SKM-1 (cell line): ENCODE data around the gene TRIM6.
A peak's percentile ranks its signal among the peaks of the same experiment; 100 is the strongest.
"Not testable (repeated sequence)": the region's sequence is repeated elsewhere in the genome, so short reads cannot be mapped to it uniquely, and the experiment has no call there.

ENCODE experiments used
- DNase-seq: peaks from one replicate; lab custom pipeline; 2025; ENCODE audit not compliant: unreplicated experiment; lab: John Stamatoyannopoulos, UW

Gene TRIM6

DNA sequence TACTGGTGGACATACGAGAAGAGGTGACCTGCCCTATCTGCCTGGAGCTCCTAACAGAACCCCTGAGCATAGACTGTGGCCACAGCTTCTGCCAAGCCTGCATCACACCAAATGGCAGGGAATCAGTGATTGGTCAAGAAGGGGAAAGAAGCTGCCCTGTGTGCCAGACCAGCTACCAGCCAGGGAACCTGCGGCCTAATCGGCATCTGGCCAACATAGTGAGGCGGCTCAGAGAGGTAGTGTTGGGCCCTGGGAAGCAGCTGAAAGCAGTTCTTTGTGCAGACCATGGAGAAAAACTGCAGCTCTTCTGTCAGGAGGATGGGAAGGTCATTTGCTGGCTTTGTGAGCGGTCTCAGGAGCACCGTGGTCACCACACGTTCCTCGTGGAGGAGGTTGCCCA lies 6.9 kb downstream of the TRIM6 start:
- no peak for DNase-seq

GRCh38 chr11:5604896-5605295 lies 8.5 kb downstream of the TRIM6 start:
- no peak for DNase-seq

GRCh38 chr11:5605849-5606248 lies 9.4 kb downstream of the TRIM6 start:
- DNase-seq: no peak

DNA sequence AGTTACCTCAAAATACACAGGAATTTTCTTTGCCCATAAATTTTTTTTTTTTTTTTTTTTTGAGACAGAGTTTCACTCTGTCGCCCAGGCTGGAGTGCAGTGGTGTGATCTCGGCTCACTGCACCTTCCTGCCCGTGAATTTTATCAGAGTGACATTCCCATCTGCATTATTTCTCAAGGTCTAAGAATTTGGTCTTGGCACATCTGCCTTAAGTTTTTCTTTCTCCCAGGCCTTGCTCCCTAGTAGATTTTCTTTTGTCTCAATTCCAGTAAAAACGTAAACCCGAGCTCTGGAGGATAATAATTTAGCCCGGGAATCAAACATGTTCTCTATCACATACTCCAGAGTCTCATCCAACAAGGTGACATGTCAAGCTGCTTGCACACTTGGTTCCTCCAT lies 12.4 kb downstream of the TRIM6 start:
- DNase-seq: no peak

GRCh38 chr11:5610446-5610845 lies 14.0 kb downstream of the TRIM6 start:
- DNase-seq: no peak

- no peak for DNase-seq
Observed at GRCh38 chr11:5611627-5612026, 15.2 kb downstream of the TRIM6 start.

- no peak for DNase-seq
Observed at GRCh38 chr11:5618807-5619206, 22.4 kb downstream of the TRIM6 start.

- no peak for DNase-seq
Observed at GRCh38 chr11:5620651-5621521, 24.4 kb downstream of the TRIM6 start.

GRCh38 chr11:5621580-5621979 lies 25.1 kb downstream of the TRIM6 start:
- DNase-seq: no peak

DNA sequence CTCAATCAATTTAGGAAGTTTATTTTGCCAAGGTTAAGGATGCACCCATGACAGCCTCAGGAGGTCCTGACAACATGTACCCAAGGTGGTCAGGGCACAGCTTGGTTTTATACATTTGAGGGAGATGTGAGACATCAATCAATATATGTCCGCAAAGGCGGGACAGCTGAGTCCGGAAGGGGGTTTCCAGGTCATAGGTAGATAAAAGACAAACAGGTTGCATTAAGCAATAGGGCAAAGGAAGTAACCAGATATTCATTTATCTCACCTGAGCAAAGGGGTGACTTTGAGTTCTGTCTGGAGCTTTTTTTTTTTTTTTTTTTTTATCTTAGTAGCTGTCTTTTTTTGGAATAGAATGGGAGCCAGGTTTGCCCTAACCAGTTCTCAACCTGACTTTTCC lies 26.4 kb downstream of the TRIM6 start:
- no peak for DNase-seq

DNA sequence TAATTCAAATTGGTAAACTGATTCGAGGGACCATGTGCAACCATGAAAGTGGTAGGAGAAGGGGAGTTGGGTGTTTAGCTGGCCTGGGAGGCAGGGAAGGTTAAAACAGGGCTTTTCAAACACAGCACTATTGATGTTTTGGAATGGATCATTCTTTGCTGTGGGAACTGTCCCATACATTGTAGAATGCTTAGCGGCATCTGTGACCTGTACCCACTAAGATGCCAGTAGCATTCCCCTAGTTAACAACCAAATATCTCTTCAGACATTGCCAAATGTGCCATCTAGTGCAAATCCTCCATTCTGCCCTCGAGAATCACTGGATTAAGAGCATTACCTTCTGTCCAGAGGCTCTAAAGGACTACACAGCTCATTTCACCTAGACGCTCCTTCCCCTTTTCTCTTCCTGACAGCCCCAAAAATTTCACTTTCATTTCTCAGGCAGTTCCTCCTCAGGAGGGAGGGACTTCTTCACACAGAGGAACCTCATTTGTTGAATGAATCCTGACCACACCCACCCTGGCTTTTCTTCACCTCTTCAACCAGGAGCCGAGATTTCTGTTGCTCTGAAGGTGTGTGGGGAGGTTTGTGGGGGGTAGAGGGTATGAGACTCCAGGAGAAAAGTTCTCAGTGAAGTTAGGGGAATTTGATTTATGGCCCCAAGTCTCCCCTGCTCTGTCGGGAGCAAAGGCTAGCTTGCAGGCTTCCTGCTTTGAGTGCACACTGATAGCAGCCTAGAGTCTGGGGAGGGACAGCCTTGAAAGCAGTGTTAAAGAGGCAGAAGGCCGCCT lies 28.2 kb downstream of the TRIM6 start, which contains the start of gene TRIM34:
TSS of gene TRIM34 (plus strand) at position 513 of the 791 bp plus-strand sequence. CDS start 7,331 bp downstream, outside the sequence.
- DNase-seq: peak; percentile 86

GRCh38 chr11:5625281-5625680 lies 28.8 kb downstream of the TRIM6 start:
- no peak for DNase-seq

DNA sequence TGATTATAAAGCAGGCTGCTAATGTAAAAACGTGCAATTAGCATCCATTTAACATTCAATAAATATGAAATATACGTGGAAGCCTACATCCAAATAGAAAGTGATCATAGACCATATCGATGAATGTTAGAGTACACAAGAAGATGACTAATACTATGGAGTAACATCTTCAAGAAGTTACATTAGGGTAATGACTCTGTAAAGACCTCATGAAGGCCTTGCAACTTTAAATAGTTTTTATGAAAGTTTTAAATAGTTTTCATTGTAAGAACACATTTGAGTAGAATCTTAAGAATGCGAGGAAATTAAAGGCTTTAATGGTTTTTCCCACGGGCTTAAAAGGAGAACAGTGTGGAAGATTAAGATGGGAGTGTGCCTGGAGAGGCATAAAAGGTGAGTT lies 29.8 kb downstream of the TRIM6 start:
- DNase-seq: no peak

DNA sequence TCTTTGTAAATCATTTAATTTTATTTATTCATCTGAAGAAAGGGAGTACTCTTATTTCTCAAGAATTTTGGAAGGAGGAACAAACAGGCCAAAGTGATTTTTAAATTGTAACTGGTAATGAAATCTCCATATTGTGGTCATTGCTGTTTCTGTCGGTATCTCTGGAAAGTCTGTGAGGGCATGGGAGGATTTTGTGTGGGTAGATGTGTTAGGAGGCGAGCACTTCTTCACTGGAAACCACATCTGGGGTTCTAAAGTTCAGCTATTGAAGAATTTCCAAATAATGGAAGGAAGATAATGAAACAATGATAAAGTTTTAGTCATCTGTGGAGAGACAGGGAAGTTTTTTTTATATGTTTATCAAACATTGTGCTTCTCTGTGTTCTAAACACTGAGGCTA lies 35.0 kb downstream of the TRIM6 start:
- no peak for DNase-seq

DNA sequence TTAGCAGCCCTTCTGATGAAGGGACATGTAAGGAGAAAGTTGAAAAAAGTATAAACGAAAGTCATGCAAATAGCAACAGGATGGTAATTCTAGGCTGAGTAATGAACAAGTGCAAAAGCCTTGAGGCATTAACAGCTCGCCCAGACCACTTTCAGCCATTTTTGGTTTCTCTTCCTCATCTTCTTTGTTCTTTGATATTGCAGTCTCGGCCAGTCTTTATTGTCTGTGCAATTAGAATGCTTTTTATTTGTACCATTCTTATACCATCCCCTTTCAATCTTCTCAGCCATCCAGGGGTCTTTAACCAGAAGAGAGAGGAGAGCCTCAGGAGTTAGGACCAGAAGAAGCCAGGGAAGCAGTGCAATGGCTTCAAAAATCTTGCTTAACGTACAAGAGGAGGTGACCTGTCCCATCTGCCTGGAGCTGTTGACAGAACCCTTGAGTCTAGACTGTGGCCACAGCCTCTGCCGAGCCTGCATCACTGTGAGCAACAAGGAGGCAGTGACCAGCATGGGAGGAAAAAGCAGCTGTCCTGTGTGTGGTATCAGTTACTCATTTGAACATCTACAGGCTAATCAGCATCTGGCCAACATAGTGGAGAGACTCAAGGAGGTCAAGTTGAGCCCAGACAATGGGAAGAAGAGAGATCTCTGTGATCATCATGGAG lies 35.7 kb downstream of the TRIM6 start:
- DNase-seq: no peak

DNA sequence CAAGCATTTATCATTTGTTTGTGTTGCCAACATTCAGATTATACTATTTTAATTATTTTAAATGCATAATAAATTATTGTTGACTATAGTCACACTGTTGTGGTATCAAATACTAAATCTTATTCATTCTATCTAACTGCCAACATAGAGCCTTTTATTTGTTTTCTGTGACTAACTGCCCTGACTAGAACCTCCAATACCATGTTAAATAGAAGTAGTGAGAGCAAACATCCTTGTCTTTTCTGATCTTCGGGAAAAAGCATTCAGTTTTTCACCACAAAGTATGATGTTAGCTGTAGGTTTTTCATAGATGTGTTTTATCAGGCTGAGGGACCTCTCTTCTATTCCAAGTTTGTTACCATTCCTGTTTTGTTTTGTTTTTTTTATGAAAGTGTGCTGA lies 43.5 kb downstream of the TRIM6 start:
- no peak for DNase-seq

- DNase-seq: no peak
Observed at GRCh38 chr11:5643585-5643984, 47.1 kb downstream of the TRIM6 start.

DNA sequence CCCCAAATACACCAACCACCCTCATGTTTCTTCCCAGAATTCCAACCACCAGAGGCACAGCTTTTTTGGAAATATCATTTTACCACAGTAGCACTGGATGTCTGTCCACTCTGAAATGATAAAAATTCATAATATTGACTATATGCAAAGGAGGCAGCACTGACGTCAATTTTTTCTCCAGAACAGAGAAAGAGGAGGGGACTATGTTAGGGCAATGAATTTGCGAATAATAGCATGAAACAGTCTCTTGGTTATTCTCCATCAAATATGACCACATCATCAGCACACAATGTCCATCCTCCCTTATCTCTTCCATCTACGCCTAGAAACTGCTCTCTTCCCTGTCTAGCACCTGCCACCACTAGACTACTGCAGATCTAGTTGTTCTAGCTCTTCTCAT lies 49.7 kb downstream of the TRIM6 start:
- DNase-seq: no peak

DNA sequence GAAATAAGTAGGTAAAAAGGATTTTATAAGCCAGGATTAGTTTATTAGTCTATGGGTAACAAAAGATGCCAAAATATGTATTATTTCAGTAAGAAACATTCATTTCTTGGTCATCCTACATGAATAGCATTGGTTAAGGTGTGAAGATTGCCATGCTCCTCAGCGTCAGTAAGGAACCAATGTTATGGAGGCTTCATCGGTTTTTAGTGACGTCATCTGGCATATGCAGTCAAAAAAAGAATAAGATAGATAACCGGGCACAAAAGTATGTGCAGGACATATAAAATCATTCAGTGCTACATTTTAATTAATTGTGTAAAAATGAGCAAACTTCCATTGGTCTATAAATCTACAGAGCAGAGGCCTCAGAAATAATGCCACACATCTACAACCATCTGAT lies 59.0 kb downstream of the TRIM6 start:
- no peak for DNase-seq

- not testable (repeated sequence) for DNase-seq
Observed at GRCh38 chr11:5656956-5657355, 60.5 kb downstream of the TRIM6 start.

GRCh38 chr11:5658318-5658717 lies 61.9 kb downstream of the TRIM6 start:
- no peak for DNase-seq
